Immature natural killer cell (primary cell): ENCODE measurements around the gene ASPG. TPM values are rescaled to one million over a fixed set of nuclear protein-coding genes. Genes with fewer than 3 reads are reported as not detected.

Experiments
- DNase-seq, 3 donors: peaks; one replicate each; pipeline ENCODE4 v3.0.0; 2022; ENCODE audit warnings: mixed read lengths in 1 of 3
- H3K27ac Mint-ChIP-seq, 6 donors: one replicate each; pipeline ENCODE4 v1.8.0; 2020; ENCODE audit warnings: mixed read lengths in 6 of 6, mild to moderate bottlenecking in 5 of 6, inconsistent platforms in 4 of 6, moderate library complexity in 3 of 6
- H3K27me3 Mint-ChIP-seq, 3 donors: one replicate each; pipeline ENCODE4 v1.8.0; 2020 to 2021; ENCODE audit warnings: low read depth in 3 of 3, mild to moderate bottlenecking in 3 of 3, mixed read lengths in 3 of 3, moderate library complexity in 3 of 3, inconsistent platforms in 1 of 3
- H3K36me3 Mint-ChIP-seq, 3 donors: one replicate each; pipeline ENCODE4 v1.8.0; 2020; ENCODE audit warnings: mixed read lengths in 3 of 3, inconsistent platforms in 2 of 3, mild to moderate bottlenecking in 2 of 3
- H3K4me1 Mint-ChIP-seq, 2 donors: one replicate each; pipeline ENCODE4 v1.8.0; 2020; ENCODE audit warnings: inconsistent platforms in 2 of 2, mild to moderate bottlenecking in 2 of 2, mixed read lengths in 2 of 2, moderate library complexity in 1 of 2
- H3K4me3 Mint-ChIP-seq, 5 donors: one replicate each; pipeline ENCODE4 v1.8.0; 2020; ENCODE audit warnings: mild to moderate bottlenecking in 5 of 5, mixed read lengths in 5 of 5, inconsistent platforms in 3 of 5, moderate library complexity in 3 of 5
- H3K9me3 Mint-ChIP-seq, 6 donors: one replicate each; pipeline ENCODE4 v1.8.0; 2020; ENCODE audit warnings: mild to moderate bottlenecking in 6 of 6, mixed read lengths in 6 of 6, inconsistent platforms in 4 of 6, moderate library complexity in 3 of 6
- polyA plus RNA-seq, 3 donors: library from polyadenylated mRNA; unstranded; fragments of 300-500 nt; fragmentation: Illumina TruSeq; gene quantifications; one replicate each; pipeline ENCODE4 v1.2.3, GENCODE V29; 2021

Gene ASPG
- polyA plus RNA-seq, 3 donors from 2014 or later = not detected

DNA sequence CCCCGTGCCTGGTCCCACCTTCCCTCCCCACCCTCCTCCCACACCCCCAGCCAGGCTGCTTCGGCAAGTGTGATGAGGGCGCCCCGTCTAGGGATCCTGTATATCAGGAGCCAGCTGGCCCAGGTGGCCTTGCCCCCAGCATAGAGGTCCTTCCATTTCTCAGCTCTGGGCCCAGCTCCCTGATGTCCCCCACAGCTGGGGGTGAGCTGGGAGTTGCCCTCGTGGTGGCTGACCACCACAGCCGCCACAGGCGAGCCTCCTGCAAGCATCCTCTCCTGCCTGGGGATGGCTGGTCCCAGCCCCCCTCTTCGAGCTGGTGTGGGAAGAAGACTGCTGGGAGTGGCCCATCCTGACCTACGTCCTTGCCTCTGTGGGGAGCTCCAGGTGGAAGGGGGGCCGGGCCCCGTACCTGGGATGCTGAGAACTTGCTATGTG is 7.4 kb downstream of the ASPG start:
- Mint-ChIP-seq H3K27me3 (peaks cover 0 to 2% (median 0%) of the 10 kb centered on the region in 3 donors), H3K4me1 (peaks cover 0 to 4% of the 10 kb centered on the region in 2 donors), H3K27ac (no peak overlapping the region), H3K36me3 (no peaks in the 10 kb centered on the region), H3K9me3 (no peaks in the 10 kb centered on the region), H3K4me3 (no peak overlapping the region)
- no peak for DNase-seq

- peaks cover 0 to 4% of the 10 kb centered on the region in 2 donors for H3K4me1 Mint-ChIP-seq
- H3K9me3 Mint-ChIP-seq = no peaks in the 10 kb centered on the region
- H3K36me3 Mint-ChIP-seq = no peaks in the 10 kb centered on the region
- peak in 1 of 3 donors; percentile 12 for DNase-seq
- peaks cover 0 to 2% (median 0%) of the 10 kb centered on the region in 3 donors for H3K27me3 Mint-ChIP-seq
- H3K27ac Mint-ChIP-seq = no peak overlapping the region
- H3K4me3 Mint-ChIP-seq = no peak overlapping the region
These were observed 8.0 kb downstream of the ASPG start for GRCh38 chr14:104093366-104094055.

- Mint-ChIP-seq H3K27me3 (peaks cover 0 to 2% (median 0%) of the 10 kb centered on the region in 3 donors), H3K27ac (no peak overlapping the region), H3K4me3 (no peak overlapping the region), H3K9me3 (no peaks in the 10 kb centered on the region), H3K36me3 (no peaks in the 10 kb centered on the region), H3K4me1 (peaks cover 0 to 4% of the 10 kb centered on the region in 2 donors)
- DNase-seq = no peak
These were observed 8.7 kb downstream of the ASPG start for GRCh38 chr14:104094056-104094708.

DNA sequence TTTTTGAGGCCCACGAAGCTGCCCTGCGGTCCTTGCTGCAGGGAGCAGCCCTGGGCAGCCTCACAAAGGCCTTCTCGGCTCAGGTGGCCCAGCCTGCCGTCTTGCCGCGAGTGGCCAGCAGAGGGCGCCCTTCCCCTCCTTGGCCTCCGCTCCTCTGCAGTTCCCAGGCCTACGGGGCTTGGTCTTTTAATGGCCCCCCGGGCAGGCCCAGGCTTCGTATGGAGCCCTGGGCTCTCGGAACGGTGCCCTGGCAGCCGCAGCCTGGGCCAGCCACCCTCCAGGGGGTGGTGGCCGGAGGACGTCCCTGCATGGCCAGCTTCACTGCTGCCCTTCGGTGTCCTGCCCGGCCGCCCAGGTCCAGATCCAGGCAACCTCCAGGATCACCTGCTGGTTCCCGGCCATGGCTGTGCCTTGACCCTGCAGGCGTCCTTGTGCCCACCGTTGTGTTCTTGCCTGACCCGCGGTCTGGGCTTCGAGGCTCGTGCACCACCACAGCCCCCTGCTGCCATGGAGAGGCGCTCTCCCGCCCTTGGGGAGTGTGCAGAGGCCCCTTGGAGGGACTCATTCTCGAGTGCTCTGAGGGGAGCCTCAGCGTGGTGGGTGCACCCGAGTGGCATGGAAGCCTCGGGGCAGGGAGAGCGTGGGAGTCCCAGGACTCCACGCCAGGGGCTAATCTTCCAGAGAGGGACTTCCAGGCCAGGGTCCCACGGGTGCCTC is 9.4 kb downstream of the ASPG start:
- H3K27ac Mint-ChIP-seq = no peak overlapping the region

GRCh38 chr14:104095426-104096310 is 10.2 kb downstream of the ASPG start:
- Mint-ChIP-seq H3K27ac (no peak overlapping the region), H3K4me1 (peaks cover 0 to 4% of the 10 kb centered on the region in 2 donors), H3K4me3 (no peak overlapping the region), H3K27me3 (peaks cover 0 to 3% (median 0%) of the 10 kb centered on the region in 3 donors), H3K36me3 (no peaks in the 10 kb centered on the region), H3K9me3 (no peaks in the 10 kb centered on the region)
- no peak for DNase-seq

More for the DNA sequence above, 9.4 kb downstream of the ASPG start:
- DNase-seq = peak; percentile 53 to 59 (median 56)
- Mint-ChIP-seq H3K4me3 (no peak overlapping the region), H3K9me3 (no peaks in the 10 kb centered on the region), H3K27me3 (peaks cover 0 to 2% (median 0%) of the 10 kb centered on the region in 3 donors), H3K36me3 (no peaks in the 10 kb centered on the region), H3K4me1 (peaks cover 0 to 4% of the 10 kb centered on the region in 2 donors)

- H3K27me3 Mint-ChIP-seq = peaks cover 0 to 3% (median 0%) of the 10 kb centered on the region in 3 donors
- H3K9me3 Mint-ChIP-seq = no peaks in the 10 kb centered on the region
- no peaks in the 10 kb centered on the region for H3K36me3 Mint-ChIP-seq
- no peak for DNase-seq
- peaks cover 0 to 4% of the 10 kb centered on the region in 2 donors for H3K4me1 Mint-ChIP-seq
- H3K27ac Mint-ChIP-seq = no peak overlapping the region
- no peak overlapping the region for H3K4me3 Mint-ChIP-seq
These were observed 10.8 kb downstream of the ASPG start for GRCh38 chr14:104096318-104096717.

- Mint-ChIP-seq H3K36me3 (no peaks in the 10 kb centered on the region), H3K4me1 (peaks cover 0 to 4% of the 10 kb centered on the region in 2 donors), H3K27ac (no peak overlapping the region), H3K4me3 (no peak overlapping the region), H3K27me3 (peaks cover 0 to 3% (median 0%) of the 10 kb centered on the region in 3 donors), H3K9me3 (no peaks in the 10 kb centered on the region)
- DNase-seq = no peak
These were observed 11.5 kb downstream of the ASPG start for GRCh38 chr14:104096751-104097700.

GRCh38 chr14:104098272-104099095 is 13.0 kb downstream of the ASPG start:
- DNase-seq = no peak
- H3K27me3 Mint-ChIP-seq = peaks cover 0 to 3% (median 0%) of the 10 kb centered on the region in 3 donors
- H3K4me3 Mint-ChIP-seq = no peak overlapping the region
- no peaks in the 10 kb centered on the region for H3K36me3 Mint-ChIP-seq
- no peaks in the 10 kb centered on the region for H3K9me3 Mint-ChIP-seq
- no peak overlapping the region for H3K27ac Mint-ChIP-seq
- H3K4me1 Mint-ChIP-seq = peaks cover 0 to 4% of the 10 kb centered on the region in 2 donors

GRCh38 chr14:104099096-104100041 is 13.9 kb downstream of the ASPG start:
- DNase-seq = no peak
- Mint-ChIP-seq H3K4me1 (peaks cover 0 to 2% of the 10 kb centered on the region in 2 donors), H3K4me3 (no peak overlapping the region), H3K27me3 (peaks cover 0 to 3% (median 0%) of the 10 kb centered on the region in 3 donors), H3K27ac (no peak overlapping the region), H3K9me3 (no peaks in the 10 kb centered on the region), H3K36me3 (no peaks in the 10 kb centered on the region)

- Mint-ChIP-seq H3K4me1 (no peaks in the 10 kb centered on the region), H3K4me3 (no peak overlapping the region), H3K27me3 (peaks cover 0 to 3% (median 0%) of the 10 kb centered on the region in 3 donors), H3K27ac (no peak overlapping the region), H3K9me3 (no peaks in the 10 kb centered on the region), H3K36me3 (no peaks in the 10 kb centered on the region)
- no peak for DNase-seq
These were observed 14.9 kb downstream of the ASPG start for GRCh38 chr14:104100171-104101085.
